ENCODE results near the gene BABAM2. TPM values are rescaled to one million over a fixed set of nuclear protein-coding genes. Genes with fewer than 3 reads are reported as not detected.

BABAM2 gene
- total RNA-seq, 4 donors from 2014 or later, result 35.5 to 44.9 (median 39.9) TPM

DNA sequence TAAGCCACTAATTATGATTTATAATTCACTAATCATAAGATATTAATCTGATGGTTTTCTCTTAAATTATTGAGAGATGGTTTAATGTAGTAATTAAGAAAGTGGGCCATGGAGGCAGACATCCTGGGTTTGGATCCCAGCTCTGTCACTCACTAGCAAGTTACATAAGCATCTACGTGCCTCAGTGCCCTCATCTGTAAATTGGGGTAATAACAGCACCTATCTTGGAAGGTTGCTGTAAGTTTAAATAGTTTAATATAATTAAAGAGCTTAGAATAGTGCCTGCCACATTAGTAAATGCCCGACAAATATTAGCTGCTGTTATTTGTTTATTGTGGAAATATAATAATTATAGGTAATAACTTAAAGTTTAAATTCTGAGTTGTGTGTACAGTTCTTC is 30.9 kb downstream of the BABAM2 start:
- H3K36me3 ChIP-seq, result no peaks in the 10 kb centered on the region
- intact Hi-C loops (cut with DNase I), result no loop called here
- no peaks in the 10 kb centered on the region for H3K27me3 ChIP-seq
- H3K4me1 ChIP-seq, result peaks cover 10 to 12% (median 11%) of the 10 kb centered on the region in 4 donors
- H3K4me3 ChIP-seq, result no peak overlapping the region
- H3K9me3 ChIP-seq, result no peaks in the 10 kb centered on the region
- peak overlapping the region in 1 of 4 donors; percentile 24 for H3K27ac ChIP-seq (replicated peaks in 1 of 4)
- DNase-seq (ENCODE audit: extremely low spot score), result no peak
- 100% methylated on average over 2 of the region's 2 CpGs for WGBS
- TF ChIP-seq POLR2AphosphoS5 (IDR thresholded peaks at IDR 0.05), result no peak
- no peak for TF ChIP-seq CTCF (IDR thresholded peaks at IDR 0.05)
- no peak for TF ChIP-seq EP300 (IDR thresholded peaks at IDR 0.05)
- TF ChIP-seq POLR2A (IDR thresholded peaks at IDR 0.05; ENCODE audit: low read depth), result no peak

GRCh38 chr2:27921880-27922547 is 31.5 kb downstream of the BABAM2 start:
- Histone ChIP-seq H3K27me3 (no peaks in the 10 kb centered on the region), H3K9me3 (no peaks in the 10 kb centered on the region), H3K27ac (replicated peaks in 1 of 4) (peak overlapping the region in 1 of 4 donors; percentile 24), H3K36me3 (no peaks in the 10 kb centered on the region), H3K4me3 (no peak overlapping the region), H3K4me1 (peaks cover 4 to 7% (median 6%) of the 10 kb centered on the region in 4 donors)
- TF ChIP-seq CTCF (IDR thresholded peaks at IDR 0.05) (no peak), EP300 (IDR thresholded peaks at IDR 0.05) (no peak)
- 95% methylated on average over 6 of the region's 6 CpGs for WGBS
- no peak for DNase-seq (ENCODE audit: extremely low spot score)
- intact Hi-C loops (cut with DNase I), result no loop called here

- H3K36me3 ChIP-seq, result peaks cover 0 to under 1% (median 0%) of the 10 kb centered on the region in 4 donors
- no peaks in the 10 kb centered on the region for H3K9me3 ChIP-seq
- 90% methylated on average over 1 of the region's 1 CpG for WGBS
- H3K27ac ChIP-seq (replicated peaks in 1 of 4), result no peak overlapping the region
- DNase-seq (ENCODE audit: extremely low spot score), result no peak
- H3K4me3 ChIP-seq, result no peak overlapping the region
- no peak for TF ChIP-seq CTCF (IDR thresholded peaks at IDR 0.05)
- peaks cover 0 to 7% (median 1%) of the 10 kb centered on the region in 4 donors for H3K4me1 ChIP-seq
- intact Hi-C loops (cut with DNase I), result no loop called here
- no peaks in the 10 kb centered on the region for H3K27me3 ChIP-seq
Measured at GRCh38 chr2:27922842-27923241, 32.3 kb downstream of the BABAM2 start.

GRCh38 chr2:27925766-27926472 is 35.4 kb downstream of the BABAM2 start:
- DNase-seq (ENCODE audit: extremely low spot score), result no peak
- Histone ChIP-seq H3K27me3 (no peaks in the 10 kb centered on the region), H3K36me3 (peaks cover 0 to 11% (median 2%) of the 10 kb centered on the region in 4 donors), H3K27ac (replicated peaks in 1 of 4) (no peak overlapping the region), H3K9me3 (no peaks in the 10 kb centered on the region), H3K4me1 (no peaks in the 10 kb centered on the region), H3K4me3 (no peak overlapping the region)
- TF ChIP-seq POLR2AphosphoS5 (IDR thresholded peaks at IDR 0.05) (no peak), POLR2A (IDR thresholded peaks at IDR 0.05; ENCODE audit: low read depth) (no peak), CTCF (IDR thresholded peaks at IDR 0.05) (no peak), EP300 (IDR thresholded peaks at IDR 0.05) (no peak)
- intact Hi-C loops (cut with DNase I), result no loop called here
- 95% methylated on average over 4 of the region's 4 CpGs for WGBS

All from esophagus muscularis mucosa (tissue), 4 donors.